GM20000 (cell line): ENCODE results near the gene PCDHGB6.

Experiments used
- DNase-seq: peaks from one replicate; pipeline ENCODE4 v3.0.0; 2012; ENCODE audit warnings: low spot score
- TF ChIP-seq, protein P1 (sequence below): IDR thresholded peaks from 2 replicates; pipeline ENCODE4 v1.5.1; 2012; ENCODE audit warnings: mild to moderate bottlenecking, control low read depth; ENCODE audit errors: extremely low read depth, missing control alignments

PCDHGB6 gene

DNA sequence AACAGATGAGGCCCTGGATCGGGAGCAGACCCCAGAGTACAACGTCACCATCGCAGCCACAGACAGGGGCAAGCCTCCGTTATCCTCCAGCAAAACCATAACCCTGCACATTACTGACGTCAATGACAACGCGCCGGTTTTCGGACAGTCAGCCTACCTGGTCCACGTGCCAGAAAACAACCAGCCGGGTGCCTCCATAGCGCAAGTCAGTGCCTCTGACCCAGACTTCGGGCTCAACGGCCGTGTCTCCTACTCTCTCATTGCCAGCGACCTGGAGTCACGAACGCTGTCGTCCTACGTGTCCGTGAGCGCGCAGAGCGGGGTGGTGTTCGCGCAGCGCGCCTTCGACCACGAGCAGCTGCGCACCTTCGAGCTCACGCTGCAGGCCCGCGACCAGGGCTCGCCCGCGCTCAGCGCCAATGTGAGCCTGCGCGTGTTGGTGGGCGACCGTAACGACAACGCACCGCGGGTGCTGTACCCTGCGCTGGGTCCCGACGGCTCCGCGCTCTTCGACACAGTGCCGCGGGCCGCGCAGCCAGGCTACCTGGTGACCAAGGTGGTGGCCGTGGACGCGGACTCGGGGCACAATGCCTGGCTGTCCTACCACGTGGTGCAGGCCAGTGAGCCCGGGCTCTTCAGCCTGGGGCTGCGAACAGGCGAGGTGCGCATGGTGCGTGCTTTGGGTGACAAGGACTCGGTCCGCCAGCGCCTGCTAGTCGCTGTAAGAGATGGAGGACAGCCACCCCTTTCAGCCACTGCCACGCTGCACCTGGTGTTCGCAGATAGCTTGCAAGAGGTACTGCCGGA, 11.5 kb downstream of the PCDHGB6 start:
- TF ChIP-seq, protein P1, sequence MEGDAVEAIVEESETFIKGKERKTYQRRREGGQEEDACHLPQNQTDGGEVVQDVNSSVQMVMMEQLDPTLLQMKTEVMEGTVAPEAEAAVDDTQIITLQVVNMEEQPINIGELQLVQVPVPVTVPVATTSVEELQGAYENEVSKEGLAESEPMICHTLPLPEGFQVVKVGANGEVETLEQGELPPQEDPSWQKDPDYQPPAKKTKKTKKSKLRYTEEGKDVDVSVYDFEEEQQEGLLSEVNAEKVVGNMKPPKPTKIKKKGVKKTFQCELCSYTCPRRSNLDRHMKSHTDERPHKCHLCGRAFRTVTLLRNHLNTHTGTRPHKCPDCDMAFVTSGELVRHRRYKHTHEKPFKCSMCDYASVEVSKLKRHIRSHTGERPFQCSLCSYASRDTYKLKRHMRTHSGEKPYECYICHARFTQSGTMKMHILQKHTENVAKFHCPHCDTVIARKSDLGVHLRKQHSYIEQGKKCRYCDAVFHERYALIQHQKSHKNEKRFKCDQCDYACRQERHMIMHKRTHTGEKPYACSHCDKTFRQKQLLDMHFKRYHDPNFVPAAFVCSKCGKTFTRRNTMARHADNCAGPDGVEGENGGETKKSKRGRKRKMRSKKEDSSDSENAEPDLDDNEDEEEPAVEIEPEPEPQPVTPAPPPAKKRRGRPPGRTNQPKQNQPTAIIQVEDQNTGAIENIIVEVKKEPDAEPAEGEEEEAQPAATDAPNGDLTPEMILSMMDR: no peak
- no peak for DNase-seq

DNA sequence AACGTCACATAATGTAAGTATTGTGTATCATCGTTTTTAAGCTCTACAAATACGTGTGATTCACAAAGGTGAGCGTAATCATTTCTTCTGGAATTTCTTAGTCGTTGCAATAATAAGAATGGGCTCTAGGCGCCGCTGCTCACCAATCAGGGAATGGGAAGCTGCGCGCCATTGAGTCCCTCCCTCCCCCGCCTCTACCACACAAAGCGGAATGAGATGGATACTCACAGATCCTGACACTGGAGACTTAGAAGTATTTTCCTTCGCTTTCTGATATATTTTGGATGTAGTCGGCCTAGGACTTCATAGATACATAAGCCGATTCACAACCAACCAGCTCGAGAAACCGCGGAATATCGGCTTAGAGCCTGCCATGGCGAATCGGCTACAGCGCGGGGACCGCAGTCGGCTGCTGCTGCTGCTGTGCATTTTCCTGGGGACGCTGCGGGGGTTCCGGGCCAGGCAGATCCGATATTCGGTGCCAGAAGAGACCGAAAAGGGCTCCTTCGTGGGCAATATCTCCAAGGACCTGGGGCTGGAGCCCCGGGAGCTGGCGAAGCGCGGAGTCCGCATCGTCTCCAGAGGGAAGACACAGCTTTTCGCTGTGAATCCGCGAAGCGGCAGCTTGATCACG, 13.2 kb downstream of the PCDHGB6 start, which contains the start of gene PCDHGA11:
Gene PCDHGA11 (plus strand): TSS at position 197 of the 634 bp plus-strand sequence. CDS start 177 bp downstream, at position 374.
- DNase-seq: peak; percentile 72
- TF ChIP-seq, protein P1: peak; percentile 56

DNA sequence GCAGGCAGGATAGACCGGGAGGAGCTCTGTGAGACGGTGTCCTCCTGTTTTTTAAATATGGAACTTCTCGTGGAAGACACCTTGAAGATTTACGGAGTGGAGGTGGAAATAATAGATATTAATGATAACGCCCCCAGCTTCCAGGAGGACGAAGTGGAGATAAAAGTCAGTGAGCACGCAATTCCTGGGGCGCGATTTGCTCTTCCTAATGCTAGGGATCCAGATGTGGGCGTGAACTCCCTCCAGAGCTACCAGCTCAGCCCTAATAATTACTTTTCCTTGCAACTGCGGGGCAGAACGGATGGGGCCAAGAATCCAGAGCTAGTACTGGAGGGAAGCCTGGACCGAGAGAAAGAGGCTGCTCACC, 13.7 kb downstream of the PCDHGB6 start:
- no peak for DNase-seq
- TF ChIP-seq, protein P1: no peak

DNA sequence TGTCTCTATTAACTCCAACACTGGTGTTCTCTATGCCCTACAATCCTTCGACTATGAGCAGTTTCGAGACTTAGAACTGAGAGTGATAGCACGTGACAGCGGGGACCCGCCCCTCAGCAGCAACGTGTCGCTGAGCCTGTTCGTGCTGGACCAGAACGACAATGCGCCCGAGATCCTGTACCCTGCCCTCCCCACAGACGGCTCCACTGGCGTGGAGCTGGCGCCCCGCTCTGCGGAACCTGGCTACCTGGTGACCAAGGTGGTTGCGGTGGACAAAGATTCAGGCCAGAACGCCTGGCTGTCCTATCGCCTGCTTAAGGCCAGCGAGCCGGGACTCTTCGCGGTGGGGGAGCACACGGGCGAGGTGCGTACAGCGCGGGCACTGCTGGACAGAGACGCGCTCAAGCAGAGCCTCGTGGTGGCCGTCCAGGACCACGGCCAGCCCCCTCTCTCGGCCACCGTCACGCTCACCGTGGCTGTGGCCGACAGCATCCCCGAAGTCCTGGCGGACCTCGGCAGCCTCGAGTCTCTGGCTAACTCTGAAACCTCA, 15.0 kb downstream of the PCDHGB6 start:
- TF ChIP-seq, protein P1: no peak
- no peak for DNase-seq

DNA sequence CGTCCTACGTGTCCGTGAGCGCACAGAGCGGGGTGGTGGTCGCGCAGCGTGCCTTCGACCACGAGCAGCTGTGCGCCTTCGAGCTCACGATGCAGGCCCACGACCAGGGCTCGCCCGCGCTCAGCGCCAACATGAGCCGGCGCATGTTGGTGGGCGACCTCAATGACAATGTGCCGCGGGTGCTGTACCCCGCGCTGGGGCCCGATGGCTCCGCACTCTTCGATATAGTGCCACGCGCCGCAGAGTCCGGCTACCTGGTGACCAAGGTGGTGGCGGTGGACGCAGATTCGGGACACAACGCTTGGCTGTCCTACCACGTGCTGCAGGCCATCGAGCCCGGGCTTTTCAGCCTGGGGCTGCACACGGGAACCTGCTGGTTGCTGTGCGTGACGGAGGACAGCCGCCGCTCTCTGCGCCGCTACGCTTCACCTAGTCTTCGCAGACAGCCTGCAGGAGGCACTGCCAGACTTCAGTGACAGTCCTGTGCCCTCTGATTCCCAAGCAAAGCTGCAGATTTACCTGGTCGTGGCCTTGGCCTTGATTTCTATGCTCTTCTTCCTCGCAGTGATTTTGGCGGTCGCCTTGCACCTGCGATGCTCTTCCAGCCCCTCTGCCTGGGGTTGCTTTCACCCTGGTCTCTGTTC, 20.1 kb downstream of the PCDHGB6 start:
- TF ChIP-seq, protein P1: no peak
- no peak for DNase-seq

DNA sequence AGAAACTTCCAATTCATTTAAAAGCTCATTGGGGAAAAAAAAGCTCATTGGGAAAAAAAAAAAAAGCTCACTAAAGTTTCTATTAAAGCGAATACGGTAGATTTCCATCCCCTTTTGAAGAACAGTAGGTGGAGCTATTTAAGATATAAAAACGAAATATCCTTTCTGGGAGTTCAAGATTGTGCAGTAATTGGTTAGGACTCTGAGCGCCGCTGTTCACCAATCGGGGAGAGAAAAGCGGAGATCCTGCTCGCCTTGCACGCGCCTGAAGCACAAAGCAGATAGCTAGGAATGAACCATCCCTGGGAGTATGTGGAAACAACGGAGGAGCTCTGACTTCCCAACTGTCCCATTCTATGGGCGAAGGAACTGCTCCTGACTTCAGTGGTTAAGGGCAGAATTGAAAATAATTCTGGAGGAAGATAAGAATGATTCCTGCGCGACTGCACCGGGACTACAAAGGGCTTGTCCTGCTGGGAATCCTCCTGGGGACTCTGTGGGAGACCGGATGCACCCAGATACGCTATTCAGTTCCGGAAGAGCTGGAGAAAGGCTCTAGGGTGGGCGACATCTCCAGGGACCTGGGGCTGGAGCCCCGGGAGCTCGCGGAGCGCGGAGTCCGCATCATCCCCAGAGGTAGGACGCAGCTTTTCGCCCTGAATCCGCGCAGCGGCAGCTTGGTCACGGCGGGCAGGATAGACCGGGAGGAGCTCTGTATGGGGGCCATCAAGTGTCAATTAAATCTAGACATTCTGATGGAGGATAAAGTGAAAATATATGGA, 22.7 kb downstream of the PCDHGB6 start, which contains the start of gene PCDHGA12:
Gene PCDHGA12 (plus strand): TSS at position 176 of the 782 bp plus-strand sequence. CDS start 253 bp downstream, at position 429.
- TF ChIP-seq, protein P1: peak; percentile 50
- DNase-seq: peak; percentile 89
